Right ventricle myocardium inferior (tissue), 1 donor: Measurements from ENCODE around the gene MAPK7. TPM values are rescaled to one million over a fixed set of nuclear protein-coding genes. Genes with fewer than 3 reads are reported as not detected.

Experiments used
- ATAC-seq: fragments of 200-7000 bp; cut with Tn5 transposase; one replicate; pipeline ENCODE4 v1.9.1; 2020; ENCODE audit warnings: mild to moderate bottlenecking, moderate library complexity
- DNase-seq: peaks from one replicate; pipeline ENCODE4 v3.0.0; 2021; ENCODE audit errors: missing footprints
- intact Hi-C: fragments of 100-400 bp; cut with DNase I; formaldehyde crosslinking; loops from one replicate; pipeline ENCODE4 v1.11.0; 2022
- total RNA-seq: library from RNA; stranded (reverse); fragmentation: NEBNext Ultra II Directional; extraction: Animal tissue kit (Norgen Biotek cat#: 25700); gene quantifications from one replicate; pipeline ENCODE4 v1.2.1, GENCODE V29; 2021
- donor health status: DM: no; HTN: yes; CAD: no; lungs with severe emphysema.

The MAPK7 gene
- total RNA-seq, 1 donor from 2014 or later: 13.0 TPM

- intact Hi-C loops: no loop called here
- no peak for ATAC-seq
- no peak for DNase-seq
Measured at GRCh38 chr17:19409066-19409465, 30.8 kb downstream of the MAPK7 start.

DNA sequence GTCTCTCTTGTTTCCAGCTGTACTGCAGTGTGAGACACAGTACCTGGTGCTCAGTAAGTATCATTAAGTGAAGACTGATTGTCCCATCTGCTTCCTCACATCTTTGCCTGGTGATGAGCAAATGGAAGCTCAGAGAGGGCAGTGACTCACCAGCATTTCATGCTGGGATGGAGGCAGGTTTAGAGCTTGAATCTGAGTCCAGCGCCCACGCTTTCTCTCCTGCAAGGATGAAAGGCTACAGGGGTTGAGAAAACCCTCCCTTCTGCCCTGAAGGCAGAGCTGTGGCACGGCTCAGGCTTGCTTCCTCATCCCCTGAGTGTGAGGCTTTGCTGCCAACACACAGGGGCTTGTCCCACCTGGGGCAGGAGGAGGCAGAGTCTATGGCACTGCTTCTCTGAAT, 31.2 kb downstream of the MAPK7 start:
- intact Hi-C loops: no loop called here
- no peak for ATAC-seq
- no peak for DNase-seq

DNA sequence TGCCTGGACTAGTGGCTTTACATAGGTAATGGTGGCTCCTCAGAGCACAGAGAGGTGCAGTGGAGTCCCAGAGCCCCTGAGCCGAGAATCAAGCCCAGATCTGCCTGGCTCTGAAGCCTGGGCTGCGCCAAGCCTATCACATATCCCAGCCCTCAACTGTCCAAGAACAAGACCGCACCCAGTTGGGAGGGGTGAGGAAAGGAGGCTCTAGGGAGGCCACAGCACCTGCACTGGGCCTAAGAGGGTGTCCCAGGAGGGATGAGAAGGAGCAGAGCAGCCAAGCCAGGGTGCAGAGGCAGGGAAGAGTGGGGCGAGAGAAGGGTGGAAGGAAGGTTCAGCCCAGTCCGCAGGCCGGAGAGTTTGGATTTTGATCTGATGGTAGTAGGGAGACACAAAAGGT, 31.8 kb downstream of the MAPK7 start:
- no peak for ATAC-seq
- DNase-seq: no peak
- intact Hi-C loops: no loop called here

GRCh38 chr17:19410875-19411620, 32.8 kb downstream of the MAPK7 start, which contains the start of gene RNF112:
TSS of gene RNF112 (plus strand) at chr17:19411232. CDS start at chr17:19411409, 177 bp downstream.
- intact Hi-C loops: no loop called here
- DNase-seq: no peak
- ATAC-seq: peak; percentile 61

- peak; percentile 17 for ATAC-seq
- intact Hi-C loops: no loop called here
- DNase-seq: no peak
Measured at GRCh38 chr17:19411631-19412030, 33.3 kb downstream of the MAPK7 start.

- ATAC-seq: no peak
Measured at GRCh38 chr17:19412510-19412909, 34.2 kb downstream of the MAPK7 start.

DNA sequence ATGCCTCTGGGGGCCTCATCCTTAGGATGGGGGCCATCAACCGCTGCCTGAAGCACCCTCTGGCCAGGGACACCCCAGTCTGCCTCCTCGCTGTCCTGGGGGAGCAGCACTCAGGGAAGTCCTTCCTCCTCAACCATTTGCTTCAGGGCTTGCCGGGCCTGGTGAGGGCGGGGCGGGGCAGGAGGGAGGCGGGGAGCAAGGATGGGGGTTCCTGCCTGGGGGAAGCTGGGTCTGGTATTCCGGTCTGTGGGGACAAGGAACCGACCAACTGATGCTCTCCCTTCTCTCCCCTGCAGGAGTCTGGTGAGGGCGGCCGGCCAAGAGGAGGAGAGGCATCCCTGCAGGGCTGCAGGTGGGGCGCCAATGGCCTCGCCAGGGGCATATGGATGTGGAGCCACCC, 34.7 kb downstream of the MAPK7 start:
- DNase-seq: no peak
- intact Hi-C loops: no loop called here
- no peak for ATAC-seq

More at GRCh38 chr17:19412510-19412909, 34.2 kb downstream of the MAPK7 start:
- intact Hi-C loops: no loop called here
- DNase-seq: no peak

DNA sequence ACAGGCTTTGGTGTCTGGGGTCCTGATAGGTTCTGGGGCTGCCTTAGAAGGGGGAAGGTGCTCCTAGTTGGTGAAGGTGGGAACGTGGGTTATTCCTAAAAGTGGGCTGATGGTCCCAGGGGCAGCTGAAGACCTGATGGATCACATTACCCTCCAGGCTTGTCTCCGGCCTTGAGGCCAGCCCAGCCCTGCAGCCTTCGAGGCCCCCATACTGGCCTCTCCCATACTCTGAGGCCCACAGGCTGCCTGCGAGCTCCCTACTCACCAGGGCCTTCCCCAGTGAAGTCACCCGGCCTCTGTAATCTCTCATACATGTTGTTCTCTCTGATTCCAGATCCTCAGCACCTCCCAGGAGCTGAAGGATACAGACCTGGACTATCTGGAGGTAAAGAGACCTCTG, 35.5 kb downstream of the MAPK7 start:
- intact Hi-C loops: no loop called here
- DNase-seq (no peak), ATAC-seq (no peak)

- ATAC-seq: no peak
- intact Hi-C loops: no loop called here
- no peak for DNase-seq
Measured at GRCh38 chr17:19414396-19415280, 36.3 kb downstream of the MAPK7 start.

DNA sequence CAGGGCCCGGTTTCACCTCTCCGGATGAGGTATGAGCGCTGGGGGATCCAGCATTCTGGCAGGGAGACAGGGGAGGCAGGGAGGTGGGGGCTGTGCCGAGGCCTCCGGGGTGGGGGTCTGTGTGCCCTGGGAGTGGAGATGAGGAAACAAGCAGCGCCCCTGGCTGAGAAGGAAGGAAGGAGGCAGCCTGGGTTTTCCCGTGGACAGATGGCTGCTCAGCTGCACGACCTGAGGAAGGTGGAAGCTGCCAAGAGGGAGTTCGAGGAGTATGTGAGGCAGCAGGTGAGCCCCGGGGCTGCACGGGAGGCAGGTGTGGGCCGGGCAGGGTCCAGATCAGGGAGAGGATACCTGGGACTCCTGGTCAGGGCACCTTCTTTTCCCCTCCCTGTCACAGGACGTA, 37.0 kb downstream of the MAPK7 start:
- DNase-seq (no peak), ATAC-seq (no peak)
- intact Hi-C loops: no loop called here

DNA sequence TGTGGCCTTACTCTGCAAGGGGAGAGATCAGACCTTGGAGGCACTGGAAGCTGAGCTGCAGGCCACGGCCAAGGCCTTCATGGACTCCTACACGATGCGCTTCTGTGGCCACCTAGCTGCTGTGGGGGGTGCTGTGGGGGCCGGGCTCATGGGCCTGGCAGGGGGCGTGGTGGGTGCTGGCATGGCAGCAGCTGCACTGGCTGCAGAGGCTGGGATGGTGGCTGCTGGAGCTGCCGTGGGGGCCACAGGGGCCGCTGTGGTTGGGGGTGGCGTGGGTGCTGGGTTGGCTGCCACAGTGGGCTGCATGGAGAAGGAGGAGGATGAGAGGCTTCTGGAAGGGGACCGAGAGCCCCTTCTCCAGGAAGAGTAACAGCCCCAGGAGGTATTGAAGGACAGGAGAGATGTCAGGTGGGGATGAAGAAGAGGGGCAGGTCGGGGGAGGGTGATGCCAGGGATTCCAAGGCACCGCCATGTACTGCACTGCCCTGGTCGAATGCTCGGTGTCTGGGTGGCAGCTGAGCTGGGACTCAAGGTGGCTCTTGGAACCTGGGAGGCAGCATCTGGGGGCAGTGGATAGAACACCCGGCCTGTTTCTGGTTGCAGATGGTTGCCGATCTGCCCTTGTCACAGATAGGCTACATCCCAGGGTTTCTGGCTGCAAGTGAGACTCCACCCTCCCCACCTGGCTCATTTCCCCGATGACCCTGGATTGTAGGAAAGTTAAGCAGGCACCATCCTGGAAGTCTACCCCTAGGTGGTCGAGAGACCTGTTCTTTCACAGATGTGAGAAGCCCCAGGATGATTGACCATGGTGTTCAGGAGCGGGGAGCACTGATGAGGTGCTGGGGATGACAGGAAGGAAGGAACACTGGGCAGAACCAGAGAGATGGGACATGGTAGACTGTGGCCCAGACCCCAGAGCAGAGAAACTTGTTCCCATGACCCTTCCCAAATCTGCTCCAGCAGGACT, 37.8 kb downstream of the MAPK7 start:
- intact Hi-C loops: no loop called here
- no peak for ATAC-seq
- no peak for DNase-seq

- DNase-seq (no peak), ATAC-seq (no peak)
- intact Hi-C loops: no loop called here
Measured at GRCh38 chr17:19417611-19418010, 39.3 kb downstream of the MAPK7 start.

- intact Hi-C loops: no loop called here
- ATAC-seq (peak; percentile 67), DNase-seq (no peak)
Measured at GRCh38 chr17:19418251-19418992, 40.1 kb downstream of the MAPK7 start.

DNA sequence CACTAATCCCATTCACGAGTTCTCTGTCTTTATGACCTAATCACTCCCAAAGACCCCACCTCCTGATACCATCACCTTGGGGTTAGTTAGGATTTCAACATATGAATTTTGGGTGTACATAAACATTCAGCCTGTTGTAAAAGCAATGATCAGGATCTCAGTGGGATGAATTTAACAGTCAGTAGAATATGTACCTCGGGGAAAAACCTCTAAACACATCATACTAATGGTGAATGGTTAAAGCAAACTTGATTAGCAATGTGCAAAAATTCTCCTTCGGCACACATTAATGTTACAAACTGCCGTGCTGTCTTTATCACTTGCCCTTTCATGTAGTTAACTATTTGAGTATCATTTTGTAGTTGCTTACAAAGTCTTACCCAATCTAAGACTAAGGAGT, 42.9 kb downstream of the MAPK7 start:
- intact Hi-C loops: no loop called here
- DNase-seq (no peak), ATAC-seq (no peak)

DNA sequence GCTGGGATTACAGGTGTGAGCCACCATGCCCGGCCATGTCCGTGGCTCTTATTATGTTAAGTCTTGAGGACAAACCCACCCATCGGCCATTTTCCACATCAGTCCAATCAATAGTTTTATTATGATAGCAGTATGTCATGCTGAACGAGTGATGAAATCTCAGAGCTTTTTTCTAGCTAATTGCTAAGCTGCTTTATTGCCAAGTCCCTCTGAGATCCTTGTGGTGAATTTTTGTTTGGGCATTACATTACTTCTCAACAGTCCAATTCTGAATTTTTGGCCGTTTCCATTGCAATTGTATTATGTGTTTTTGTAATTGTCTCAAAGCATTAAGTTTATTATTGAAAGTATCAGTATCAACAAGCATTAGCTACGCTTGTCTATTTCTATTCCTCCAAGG, 43.6 kb downstream of the MAPK7 start:
- no peak for ATAC-seq
- intact Hi-C loops: no loop called here
- DNase-seq: no peak

DNA sequence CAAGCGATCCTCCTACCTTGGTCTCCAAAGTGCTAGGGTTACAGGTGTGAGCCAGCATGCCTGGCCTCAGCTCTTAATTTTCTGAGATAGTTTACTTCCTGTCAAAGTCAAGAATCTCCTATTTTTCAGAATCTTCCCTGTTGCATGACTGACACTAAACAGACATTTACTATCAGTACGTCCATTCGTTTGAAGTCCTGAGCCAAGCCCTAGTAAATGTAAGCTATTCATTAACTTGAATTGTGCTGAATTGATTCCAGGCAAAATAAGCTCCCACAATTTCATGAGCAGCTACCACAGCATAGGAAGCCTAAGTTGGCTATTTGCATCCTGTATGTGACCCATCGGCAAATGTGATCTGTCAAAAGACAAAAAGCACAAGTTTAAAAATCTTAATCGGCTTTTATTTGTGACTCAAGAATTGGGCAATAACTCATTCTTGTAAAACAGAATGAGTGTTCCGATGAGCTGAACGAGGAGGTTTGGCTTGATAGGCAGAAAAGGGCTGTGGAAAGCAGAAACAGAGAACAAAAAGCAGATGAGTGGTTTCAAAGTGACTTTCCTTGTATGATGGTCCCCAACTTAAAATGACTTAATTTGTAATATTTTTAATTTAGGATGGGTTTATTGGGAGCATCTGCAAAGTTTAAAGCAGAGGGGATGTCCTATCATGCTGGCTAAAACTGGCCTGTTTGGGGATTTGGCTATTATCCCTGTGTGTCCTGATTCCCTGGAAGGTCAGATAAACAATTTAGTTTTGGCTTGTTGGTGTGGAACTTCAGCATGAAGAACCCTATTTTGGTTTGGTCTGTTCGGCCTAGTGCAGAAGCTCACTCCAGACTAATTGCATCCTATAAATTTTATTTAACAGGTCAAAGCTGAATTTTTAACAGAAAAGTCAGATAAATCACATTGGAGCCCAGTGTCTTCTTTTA, 46.9 kb downstream of the MAPK7 start:
- intact Hi-C loops: no loop called here
- ATAC-seq (peak; percentile 73), DNase-seq (no peak)

GRCh38 chr17:19426631-19427030, 48.3 kb downstream of the MAPK7 start:
- intact Hi-C loops: no loop called here
- ATAC-seq: no peak
- DNase-seq: no peak
